Measurements from ENCODE around the gene SEC14L2. TPM values are rescaled to one million over a fixed set of nuclear protein-coding genes. Genes with fewer than 3 reads are reported as not detected.
"Not testable (repeated sequence)": the region's sequence is repeated elsewhere in the genome, so short reads cannot be mapped to it uniquely, and the experiment has no call there.

Gene SEC14L2
- total and polyA plus RNA-seq, 8 donors = 8.3 to 13.4 (median 10.0) TPM

- ATAC-seq (no peak), DNase-seq (no peak)
- H3K27ac ChIP-seq = no peak overlapping the region
- H3K4me1 ChIP-seq = peaks cover 0 to 12% of the 10 kb centered on the region in 2 donors
- intact Hi-C loops (cut with DNase I) = no loop called here
- TF ChIP-seq CTCF (IDR thresholded peaks at IDR 0.05) = no peak
- peaks cover 0 to 30% of the 10 kb centered on the region in 2 donors for H3K27me3 ChIP-seq
- H3K4me3 ChIP-seq = no peak overlapping the region
- H3K9me3 ChIP-seq = no peaks in the 10 kb centered on the region
- no peaks in the 10 kb centered on the region for H3K36me3 ChIP-seq
Measured at GRCh38 chr22:30402028-30402765, 5.4 kb downstream of the SEC14L2 start.

DNA sequence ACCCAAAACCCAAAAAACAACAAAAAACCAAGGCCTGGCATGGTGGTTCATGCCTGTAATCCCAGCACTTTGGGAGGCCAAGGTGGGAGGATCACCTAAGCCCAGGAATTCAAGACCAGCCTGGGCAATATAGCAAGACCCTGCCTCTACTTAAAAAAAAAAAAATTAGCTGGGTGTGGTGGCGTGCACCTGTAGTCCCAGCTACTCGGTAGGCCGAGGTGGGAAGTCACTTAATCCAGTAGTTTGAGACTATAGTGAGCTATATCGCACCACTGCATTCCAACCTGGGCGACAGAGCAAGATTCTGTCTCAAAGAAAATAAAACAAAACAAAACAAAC lies 5.9 kb downstream of the SEC14L2 start:
- ATAC-seq; DNase-seq; H3K36me3 ChIP-seq; H3K4me3 ChIP-seq; H3K9me3 ChIP-seq; H3K27ac ChIP-seq; H3K4me1 ChIP-seq; intact Hi-C loops (cut with DNase I): not testable (repeated sequence)
- peaks cover 0 to 25% of the 10 kb centered on the region in 2 donors for H3K27me3 ChIP-seq

- intact Hi-C loops (cut with DNase I) = no loop called here
- TF ChIP-seq CTCF (IDR thresholded peaks at IDR 0.05) = no peak
- DNase-seq = no peak
- Histone ChIP-seq H3K27me3 (peaks cover 0 to 9% of the 10 kb centered on the region in 2 donors), H3K27ac (no peak overlapping the region), H3K4me3 (no peak overlapping the region), H3K36me3 (no peaks in the 10 kb centered on the region), H3K4me1 (no peaks in the 10 kb centered on the region), H3K9me3 (no peaks in the 10 kb centered on the region)
- no peak for ATAC-seq
Measured at GRCh38 chr22:30404307-30404706, 7.5 kb downstream of the SEC14L2 start.

- TF ChIP-seq CTCF (IDR thresholded peaks at IDR 0.05) = no peak
- Histone ChIP-seq H3K4me1 (no peaks in the 10 kb centered on the region), H3K4me3 (no peak overlapping the region), H3K9me3 (no peaks in the 10 kb centered on the region), H3K27ac (no peak overlapping the region), H3K27me3 (no peaks in the 10 kb centered on the region), H3K36me3 (peaks cover 0 to 5% of the 10 kb centered on the region in 2 donors)
- DNase-seq (no peak), ATAC-seq (no peak)
- intact Hi-C loops (cut with DNase I) = no loop called here
Measured at GRCh38 chr22:30405731-30406130, 8.9 kb downstream of the SEC14L2 start.

GRCh38 chr22:30406400-30406799 lies 9.6 kb downstream of the SEC14L2 start:
- no peak for ATAC-seq
- intact Hi-C loops (cut with DNase I) = no loop called here
- H3K4me1 ChIP-seq = no peaks in the 10 kb centered on the region
- peaks cover 0 to 11% of the 10 kb centered on the region in 2 donors for H3K36me3 ChIP-seq
- no peak for DNase-seq
- H3K27ac ChIP-seq = no peak overlapping the region
- no peaks in the 10 kb centered on the region for H3K9me3 ChIP-seq
- H3K4me3 ChIP-seq = no peak overlapping the region
- H3K27me3 ChIP-seq = no peaks in the 10 kb centered on the region
- no peak for TF ChIP-seq CTCF (IDR thresholded peaks at IDR 0.05)
